ENCODE data around the gene BCL2L13. TPM values are rescaled to one million over a fixed set of nuclear protein-coding genes. Genes with fewer than 3 reads are reported as not detected.
"Not testable (repeated sequence)": the region's sequence is repeated elsewhere in the genome, so short reads cannot be mapped to it uniquely, and the experiment has no call there.

Gene BCL2L13
- total RNA-seq, 4 donors from 2014 or later: 15.3 to 35.3 (median 30.1) TPM

DNA sequence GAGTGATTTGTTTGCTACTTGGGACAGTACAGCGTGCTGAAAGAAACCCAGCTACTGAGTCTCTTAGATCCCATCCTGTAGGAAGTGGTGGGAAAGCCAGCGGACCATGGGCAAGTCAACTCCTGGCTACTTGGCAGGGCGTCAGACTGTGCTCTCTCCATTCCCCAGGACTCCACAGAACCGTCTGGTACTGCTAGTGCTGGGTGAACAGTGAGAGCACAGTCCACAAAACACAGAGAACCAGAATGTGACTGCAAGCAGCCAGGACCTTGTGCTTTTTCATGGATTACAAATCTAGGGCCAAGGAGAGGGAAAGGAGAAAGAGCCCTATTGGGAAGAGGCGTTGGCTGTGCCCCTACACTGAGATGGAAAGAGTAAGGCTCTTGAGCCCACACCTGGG lies 125.5 kb downstream of the BCL2L13 start:
- no peaks in the 10 kb centered on the region for H3K36me3 ChIP-seq
- intact Hi-C loops (cut with DNase I; ENCODE audit: low total_unique reads): no loop called here
- H3K27ac ChIP-seq: no peak overlapping the region
- H3K9me3 ChIP-seq: no peaks in the 10 kb centered on the region
- TF ChIP-seq POLR2A (IDR thresholded peaks at IDR 0.05): no peak
- TF ChIP-seq, protein P1, sequence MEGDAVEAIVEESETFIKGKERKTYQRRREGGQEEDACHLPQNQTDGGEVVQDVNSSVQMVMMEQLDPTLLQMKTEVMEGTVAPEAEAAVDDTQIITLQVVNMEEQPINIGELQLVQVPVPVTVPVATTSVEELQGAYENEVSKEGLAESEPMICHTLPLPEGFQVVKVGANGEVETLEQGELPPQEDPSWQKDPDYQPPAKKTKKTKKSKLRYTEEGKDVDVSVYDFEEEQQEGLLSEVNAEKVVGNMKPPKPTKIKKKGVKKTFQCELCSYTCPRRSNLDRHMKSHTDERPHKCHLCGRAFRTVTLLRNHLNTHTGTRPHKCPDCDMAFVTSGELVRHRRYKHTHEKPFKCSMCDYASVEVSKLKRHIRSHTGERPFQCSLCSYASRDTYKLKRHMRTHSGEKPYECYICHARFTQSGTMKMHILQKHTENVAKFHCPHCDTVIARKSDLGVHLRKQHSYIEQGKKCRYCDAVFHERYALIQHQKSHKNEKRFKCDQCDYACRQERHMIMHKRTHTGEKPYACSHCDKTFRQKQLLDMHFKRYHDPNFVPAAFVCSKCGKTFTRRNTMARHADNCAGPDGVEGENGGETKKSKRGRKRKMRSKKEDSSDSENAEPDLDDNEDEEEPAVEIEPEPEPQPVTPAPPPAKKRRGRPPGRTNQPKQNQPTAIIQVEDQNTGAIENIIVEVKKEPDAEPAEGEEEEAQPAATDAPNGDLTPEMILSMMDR (IDR thresholded peaks at IDR 0.05): no peak
- H3K27me3 ChIP-seq: no peaks in the 10 kb centered on the region
- DNase-seq: no peak
- no peaks in the 10 kb centered on the region for H3K4me1 ChIP-seq
- no peak overlapping the region for H3K4me3 ChIP-seq

DNA sequence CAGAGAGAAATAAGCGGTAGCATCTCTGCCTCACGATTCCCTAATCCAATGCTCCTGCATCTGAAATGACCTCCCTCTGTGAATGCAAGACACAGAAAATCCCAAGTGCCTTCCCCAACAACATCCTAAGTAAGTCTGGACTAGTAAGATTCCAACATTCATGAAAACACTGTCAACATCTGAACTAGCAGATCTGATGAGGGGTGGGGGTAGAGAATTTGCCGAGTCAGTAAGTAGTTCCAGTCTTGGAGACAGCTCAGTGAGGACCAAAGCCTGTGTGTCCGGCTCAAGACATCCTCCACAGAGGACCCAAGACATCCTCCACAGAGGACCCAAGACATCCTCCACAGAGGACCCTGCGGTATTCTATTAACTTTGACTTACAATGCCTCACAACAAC lies 126.3 kb downstream of the BCL2L13 start:
- H3K27ac ChIP-seq; H3K4me1 ChIP-seq; H3K36me3 ChIP-seq; H3K9me3 ChIP-seq; DNase-seq; H3K4me3 ChIP-seq; intact Hi-C loops (cut with DNase I; ENCODE audit: low total_unique reads); H3K27me3 ChIP-seq: not testable (repeated sequence)

DNA sequence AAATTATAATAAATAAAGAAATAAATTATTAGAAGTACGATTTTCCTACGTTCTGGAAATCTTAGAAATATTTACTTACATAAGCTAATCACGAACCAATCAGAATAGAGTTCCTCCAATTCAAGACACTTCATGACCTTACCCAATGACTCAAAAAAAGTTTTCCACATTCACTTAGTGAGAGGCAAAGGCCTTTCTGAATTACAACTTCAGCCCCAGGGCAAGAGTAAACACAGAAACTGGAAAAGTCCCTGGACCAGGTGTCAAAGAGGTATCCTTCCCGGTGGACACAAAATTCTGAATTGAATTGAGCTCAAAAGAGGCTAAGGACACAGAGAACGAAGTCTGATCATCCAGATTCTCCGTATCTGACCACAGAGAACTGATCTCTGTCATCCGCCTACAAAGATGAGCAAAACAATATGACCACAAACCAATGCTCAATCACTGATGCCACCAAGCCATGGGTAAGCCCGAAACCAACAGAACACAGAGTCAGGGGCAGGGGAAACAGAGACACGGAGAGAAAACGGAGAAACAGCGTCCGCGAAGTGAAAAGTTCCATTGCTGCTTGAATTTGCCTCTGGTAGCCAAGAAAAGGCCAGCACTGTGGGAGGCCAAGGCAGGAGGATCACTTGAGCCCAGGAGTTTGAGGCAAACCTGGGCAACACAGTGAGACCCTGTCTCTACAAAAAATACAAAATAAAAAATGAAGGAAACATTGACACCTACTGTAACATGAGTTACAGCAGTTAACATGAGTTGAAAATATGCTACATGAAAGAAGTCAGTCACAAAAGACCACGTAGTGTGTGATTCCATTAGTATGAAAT lies 128.9 kb downstream of the BCL2L13 start:
- Histone ChIP-seq H3K4me3 (no peak overlapping the region), H3K36me3 (no peaks in the 10 kb centered on the region), H3K4me1 (no peaks in the 10 kb centered on the region), H3K9me3 (no peaks in the 10 kb centered on the region), H3K27ac (no peak overlapping the region), H3K27me3 (no peaks in the 10 kb centered on the region)
- TF ChIP-seq POLR2A (IDR thresholded peaks at IDR 0.05): no peak
- TF ChIP-seq, protein P1 (IDR thresholded peaks at IDR 0.05): no peak
- intact Hi-C loops (cut with DNase I; ENCODE audit: low total_unique reads): no loop called here
- no peak for DNase-seq

- no peak overlapping the region for H3K27ac ChIP-seq
- DNase-seq: no peak
- no peaks in the 10 kb centered on the region for H3K9me3 ChIP-seq
- no peak overlapping the region for H3K4me3 ChIP-seq
- no peaks in the 10 kb centered on the region for H3K36me3 ChIP-seq
- H3K4me1 ChIP-seq: no peaks in the 10 kb centered on the region
- no peak for TF ChIP-seq POLR2A (IDR thresholded peaks at IDR 0.05)
- TF ChIP-seq, protein P1 (IDR thresholded peaks at IDR 0.05): no peak
- intact Hi-C loops (cut with DNase I; ENCODE audit: low total_unique reads): no loop called here
- no peaks in the 10 kb centered on the region for H3K27me3 ChIP-seq
Measured at GRCh38 chr22:17769013-17769715, 130.6 kb downstream of the BCL2L13 start.

GRCh38 chr22:17769716-17770082 lies 131.1 kb downstream of the BCL2L13 start:
- no peaks in the 10 kb centered on the region for H3K9me3 ChIP-seq
- H3K27ac ChIP-seq: no peak overlapping the region
- no peak for DNase-seq
- no peak overlapping the region for H3K4me3 ChIP-seq
- TF ChIP-seq POLR2A (IDR thresholded peaks at IDR 0.05): no peak
- TF ChIP-seq, protein P1 (IDR thresholded peaks at IDR 0.05): no peak
- intact Hi-C loops (cut with DNase I; ENCODE audit: low total_unique reads): no loop called here
- H3K27me3 ChIP-seq: no peaks in the 10 kb centered on the region
- H3K36me3 ChIP-seq: no peaks in the 10 kb centered on the region
- no peaks in the 10 kb centered on the region for H3K4me1 ChIP-seq

All from uterus (tissue), 4 donors.